SK-N-SH treated with all-trans-retinoic acid at 6 μM for 48 hours (cell line): ENCODE measurements around the gene TBXAS1.

Experiments
- ATAC-seq: fragments of 200-7000 bp; cut with Tn5 transposase; 3 replicates; pipeline ENCODE4 v1.9.1; 2020; ENCODE audit warnings: mild to moderate bottlenecking, moderate library complexity
- BACH2 ChIP-seq: fragments of 250-450 bp; sonication (Bioruptor Pico); IDR thresholded peaks from 2 replicates; pipeline ENCODE4 v1.9.0; 2021; ENCODE audit warnings: mild to moderate bottlenecking, borderline replicate concordance
- CSDC2 ChIP-seq: fragments of 250-450 bp; sonication (Bioruptor Pico); IDR thresholded peaks from 2 replicates; pipeline ENCODE4 v1.5.0; 2020; ENCODE audit warnings: mild to moderate bottlenecking, moderate library complexity
- ESRRG ChIP-seq: fragments of 250-450 bp; sonication (Bioruptor Pico); IDR thresholded peaks from 2 replicates; pipeline ENCODE4 v1.6.1; 2021; ENCODE audit warnings: mild to moderate bottlenecking
- GLIS3 ChIP-seq: fragments of 250-450 bp; sonication (Bioruptor Pico); IDR thresholded peaks from 2 replicates; pipeline ENCODE4 v1.5.0; 2020; ENCODE audit warnings: mild to moderate bottlenecking, moderate library complexity
- ISL1 ChIP-seq: fragments of 250-450 bp; sonication (Bioruptor Pico); IDR thresholded peaks from 2 replicates; pipeline ENCODE4 v2.1.2; 2022; ENCODE audit warnings: mild to moderate bottlenecking, moderate library complexity
- RARB ChIP-seq: fragments of 250-450 bp; sonication (Bioruptor Pico); IDR thresholded peaks from 2 replicates; pipeline ENCODE4 v1.8.0; 2021; ENCODE audit warnings: mild to moderate bottlenecking, moderate library complexity
- SNAI2 ChIP-seq: fragments of 250-450 bp; sonication (Bioruptor Pico); IDR thresholded peaks from 2 replicates; pipeline ENCODE4 v1.5.0; 2020; ENCODE audit warnings: mild to moderate bottlenecking, moderate library complexity
- TCF4 ChIP-seq: fragments of 250-450 bp; sonication (Bioruptor Pico); IDR thresholded peaks from 2 replicates; pipeline ENCODE4 v1.8.0; 2021; ENCODE audit warnings: mild to moderate bottlenecking, moderate library complexity, borderline replicate concordance
- TOX ChIP-seq: fragments of 250-450 bp; sonication (Bioruptor Pico); IDR thresholded peaks from 2 replicates; pipeline ENCODE4 v1.8.0; 2021; ENCODE audit warnings: mild to moderate bottlenecking, moderate library complexity, borderline replicate concordance
- ZC3H10 ChIP-seq: fragments of 250-450 bp; sonication (Bioruptor Pico); IDR thresholded peaks from 2 replicates; pipeline ENCODE4 v1.5.1; 2021; ENCODE audit warnings: mild to moderate bottlenecking, moderate library complexity
- ZFP3 ChIP-seq: fragments of 250-450 bp; sonication (Bioruptor Pico); IDR thresholded peaks from 2 replicates; pipeline ENCODE4 v1.5.0; 2020; ENCODE audit warnings: mild to moderate bottlenecking, moderate library complexity
- ZFP30 ChIP-seq: fragments of 450-650 bp; formaldehyde crosslinking; IDR thresholded peaks from 2 replicates; pipeline ENCODE4 v1.5.0; 2022; ENCODE audit warnings: mild to moderate bottlenecking, moderate library complexity
- ZNF565 ChIP-seq: fragments of 450-650 bp; formaldehyde crosslinking; conservative IDR thresholded peaks from 2 replicates; pipeline ENCODE4 v1.5.0; 2020; ENCODE audit warnings: low read depth, mild to moderate bottlenecking, moderate library complexity
- ZNF70 ChIP-seq: fragments of 450-650 bp; formaldehyde crosslinking; IDR thresholded peaks from 2 replicates; pipeline ENCODE4 v1.5.0; 2020; ENCODE audit warnings: mild to moderate bottlenecking, moderate library complexity
- TF ChIP-seq, protein P1 (sequence below): fragments of 250-450 bp; sonication (Bioruptor Pico); IDR thresholded peaks from 2 replicates; pipeline ENCODE4 v1.5.1; 2021; ENCODE audit warnings: mild to moderate bottlenecking, moderate library complexity
- TF ChIP-seq, protein P2 (sequence below): fragments of 250-450 bp; sonication (Bioruptor Pico); IDR thresholded peaks from 2 replicates; pipeline ENCODE4 v1.8.0; 2021; ENCODE audit warnings: low read depth, mild to moderate bottlenecking, moderate library complexity, borderline replicate concordance
- TF ChIP-seq, protein P3 (sequence below): fragments of 250-450 bp; sonication (Bioruptor Pico); IDR thresholded peaks from 2 replicates; pipeline ENCODE4 v1.5.0; 2020; ENCODE audit warnings: mild to moderate bottlenecking, moderate library complexity
- TF ChIP-seq, protein P4 (sequence below): fragments of 250-450 bp; sonication (Bioruptor Pico); IDR thresholded peaks from 2 replicates; pipeline ENCODE4 v1.5.1; 2020; ENCODE audit warnings: low read depth, mild to moderate bottlenecking, moderate library complexity
- TF ChIP-seq, protein P5 (sequence below): fragments of 250-450 bp; sonication (Bioruptor Pico); IDR thresholded peaks from 2 replicates; pipeline ENCODE4 v1.8.0; 2020; ENCODE audit warnings: mild to moderate bottlenecking, moderate library complexity, borderline replicate concordance

TBXAS1 gene

DNA sequence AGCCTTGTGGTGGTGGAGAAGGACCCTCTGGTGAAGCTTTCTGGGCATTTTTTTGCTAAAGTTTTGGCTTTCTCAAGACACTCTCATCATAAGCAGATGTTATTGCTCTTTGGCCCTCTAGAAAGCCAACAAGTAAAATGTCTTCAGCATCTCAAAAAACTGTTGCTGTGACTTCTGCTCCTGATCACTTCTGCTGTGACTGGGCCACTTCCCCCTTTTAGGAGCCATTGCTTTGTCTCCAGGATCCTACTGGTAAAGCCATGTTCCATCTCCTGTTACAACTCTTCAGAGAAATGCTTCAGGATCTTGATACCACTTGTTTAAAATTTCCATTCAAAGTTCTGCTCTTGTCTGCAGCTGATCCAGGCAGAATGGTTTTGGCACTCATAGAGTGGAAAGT lies 222.8 kb downstream of the TBXAS1 start:
- TF ChIP-seq TOX (CRISPR knock-in tag) (no peak), ISL1 (no peak), SNAI2 (CRISPR knock-in tag) (no peak), BACH2 (no peak), GLIS3 (CRISPR knock-in tag) (no peak), ZFP30 (no peak), ESRRG (CRISPR knock-in tag) (no peak), ZNF70 (CRISPR knock-in tag) (no peak)
- TF ChIP-seq, protein P1, sequence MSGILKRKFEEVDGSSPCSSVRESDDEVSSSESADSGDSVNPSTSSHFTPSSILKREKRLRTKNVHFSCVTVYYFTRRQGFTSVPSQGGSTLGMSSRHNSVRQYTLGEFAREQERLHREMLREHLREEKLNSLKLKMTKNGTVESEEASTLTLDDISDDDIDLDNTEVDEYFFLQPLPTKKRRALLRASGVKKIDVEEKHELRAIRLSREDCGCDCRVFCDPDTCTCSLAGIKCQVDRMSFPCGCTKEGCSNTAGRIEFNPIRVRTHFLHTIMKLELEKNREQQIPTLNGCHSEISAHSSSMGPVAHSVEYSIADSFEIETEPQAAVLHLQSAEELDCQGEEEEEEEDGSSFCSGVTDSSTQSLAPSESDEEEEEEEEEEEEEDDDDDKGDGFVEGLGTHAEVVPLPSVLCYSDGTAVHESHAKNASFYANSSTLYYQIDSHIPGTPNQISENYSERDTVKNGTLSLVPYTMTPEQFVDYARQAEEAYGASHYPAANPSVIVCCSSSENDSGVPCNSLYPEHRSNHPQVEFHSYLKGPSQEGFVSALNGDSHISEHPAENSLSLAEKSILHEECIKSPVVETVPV: no peak
- TF ChIP-seq, protein P2, sequence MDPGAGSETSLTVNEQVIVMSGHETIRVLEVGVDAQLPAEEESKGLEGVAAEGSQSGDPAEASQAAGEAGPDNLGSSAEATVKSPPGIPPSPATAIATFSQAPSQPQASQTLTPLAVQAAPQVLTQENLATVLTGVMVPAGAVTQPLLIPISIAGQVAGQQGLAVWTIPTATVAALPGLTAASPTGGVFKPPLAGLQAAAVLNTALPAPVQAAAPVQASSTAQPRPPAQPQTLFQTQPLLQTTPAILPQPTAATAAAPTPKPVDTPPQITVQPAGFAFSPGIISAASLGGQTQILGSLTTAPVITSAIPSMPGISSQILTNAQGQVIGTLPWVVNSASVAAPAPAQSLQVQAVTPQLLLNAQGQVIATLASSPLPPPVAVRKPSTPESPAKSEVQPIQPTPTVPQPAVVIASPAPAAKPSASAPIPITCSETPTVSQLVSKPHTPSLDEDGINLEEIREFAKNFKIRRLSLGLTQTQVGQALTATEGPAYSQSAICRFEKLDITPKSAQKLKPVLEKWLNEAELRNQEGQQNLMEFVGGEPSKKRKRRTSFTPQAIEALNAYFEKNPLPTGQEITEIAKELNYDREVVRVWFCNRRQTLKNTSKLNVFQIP (CRISPR knock-in tag): no peak
- TF ChIP-seq, protein P3, sequence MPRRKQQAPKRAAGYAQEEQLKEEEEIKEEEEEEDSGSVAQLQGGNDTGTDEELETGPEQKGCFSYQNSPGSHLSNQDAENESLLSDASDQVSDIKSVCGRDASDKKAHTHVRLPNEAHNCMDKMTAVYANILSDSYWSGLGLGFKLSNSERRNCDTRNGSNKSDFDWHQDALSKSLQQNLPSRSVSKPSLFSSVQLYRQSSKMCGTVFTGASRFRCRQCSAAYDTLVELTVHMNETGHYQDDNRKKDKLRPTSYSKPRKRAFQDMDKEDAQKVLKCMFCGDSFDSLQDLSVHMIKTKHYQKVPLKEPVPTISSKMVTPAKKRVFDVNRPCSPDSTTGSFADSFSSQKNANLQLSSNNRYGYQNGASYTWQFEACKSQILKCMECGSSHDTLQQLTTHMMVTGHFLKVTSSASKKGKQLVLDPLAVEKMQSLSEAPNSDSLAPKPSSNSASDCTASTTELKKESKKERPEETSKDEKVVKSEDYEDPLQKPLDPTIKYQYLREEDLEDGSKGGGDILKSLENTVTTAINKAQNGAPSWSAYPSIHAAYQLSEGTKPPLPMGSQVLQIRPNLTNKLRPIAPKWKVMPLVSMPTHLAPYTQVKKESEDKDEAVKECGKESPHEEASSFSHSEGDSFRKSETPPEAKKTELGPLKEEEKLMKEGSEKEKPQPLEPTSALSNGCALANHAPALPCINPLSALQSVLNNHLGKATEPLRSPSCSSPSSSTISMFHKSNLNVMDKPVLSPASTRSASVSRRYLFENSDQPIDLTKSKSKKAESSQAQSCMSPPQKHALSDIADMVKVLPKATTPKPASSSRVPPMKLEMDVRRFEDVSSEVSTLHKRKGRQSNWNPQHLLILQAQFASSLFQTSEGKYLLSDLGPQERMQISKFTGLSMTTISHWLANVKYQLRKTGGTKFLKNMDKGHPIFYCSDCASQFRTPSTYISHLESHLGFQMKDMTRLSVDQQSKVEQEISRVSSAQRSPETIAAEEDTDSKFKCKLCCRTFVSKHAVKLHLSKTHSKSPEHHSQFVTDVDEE (CRISPR knock-in tag): no peak

DNA sequence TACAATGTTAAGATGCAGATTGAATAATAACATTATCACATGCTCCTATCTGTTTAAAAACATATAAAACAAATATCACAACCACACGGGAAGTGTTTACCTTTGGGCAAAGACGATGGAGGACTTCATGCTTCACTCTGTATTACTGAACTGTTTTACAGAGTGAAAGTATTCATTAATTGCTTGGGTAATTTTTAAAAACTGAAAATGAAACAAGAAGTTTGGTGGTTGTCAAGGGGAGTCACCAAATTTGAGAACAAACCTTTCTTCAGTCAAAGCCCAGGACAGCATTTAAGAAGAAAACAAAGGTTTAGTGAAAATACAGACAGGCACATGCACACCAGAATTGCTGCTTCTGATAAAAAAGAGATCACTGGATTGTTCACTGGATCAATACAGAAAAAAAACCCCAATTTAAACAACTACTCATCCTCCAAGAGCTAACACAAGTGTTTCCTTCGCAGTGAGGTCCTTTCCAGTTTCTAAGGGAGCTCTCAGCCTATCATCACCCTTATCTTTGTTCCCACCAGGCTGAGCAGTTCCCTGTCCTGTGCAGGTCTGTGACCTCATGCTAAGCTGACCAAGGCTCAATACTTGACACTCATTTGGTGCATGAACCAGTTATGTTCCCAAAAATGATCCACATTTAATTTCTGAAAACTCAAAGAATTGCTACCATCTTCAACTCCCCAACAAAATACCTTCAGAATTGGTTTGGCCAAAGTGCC lies 224.9 kb downstream of the TBXAS1 start:
- no peak for ATAC-seq
- no peak for TF ChIP-seq CSDC2
- no peak for TF ChIP-seq TOX (CRISPR knock-in tag)
- TF ChIP-seq, protein P4, sequence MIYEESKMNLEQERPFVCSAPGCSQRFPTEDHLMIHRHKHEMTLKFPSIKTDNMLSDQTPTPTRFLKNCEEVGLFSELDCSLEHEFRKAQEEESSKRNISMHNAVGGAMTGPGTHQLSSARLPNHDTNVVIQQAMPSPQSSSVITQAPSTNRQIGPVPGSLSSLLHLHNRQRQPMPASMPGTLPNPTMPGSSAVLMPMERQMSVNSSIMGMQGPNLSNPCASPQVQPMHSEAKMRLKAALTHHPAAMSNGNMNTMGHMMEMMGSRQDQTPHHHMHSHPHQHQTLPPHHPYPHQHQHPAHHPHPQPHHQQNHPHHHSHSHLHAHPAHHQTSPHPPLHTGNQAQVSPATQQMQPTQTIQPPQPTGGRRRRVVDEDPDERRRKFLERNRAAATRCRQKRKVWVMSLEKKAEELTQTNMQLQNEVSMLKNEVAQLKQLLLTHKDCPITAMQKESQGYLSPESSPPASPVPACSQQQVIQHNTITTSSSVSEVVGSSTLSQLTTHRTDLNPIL (CRISPR knock-in tag): no peak
- no peak for TF ChIP-seq ISL1
- no peak for TF ChIP-seq TCF4 (CRISPR knock-in tag)
- no peak for TF ChIP-seq ZNF70 (CRISPR knock-in tag)
- TF ChIP-seq, protein P3 (CRISPR knock-in tag): no peak
- TF ChIP-seq, protein P1: no peak
- TF ChIP-seq ZFP3 (CRISPR knock-in tag): no peak
- TF ChIP-seq RARB (CRISPR knock-in tag): no peak
- TF ChIP-seq ZFP30: no peak
- no peak for TF ChIP-seq SNAI2 (CRISPR knock-in tag)
- TF ChIP-seq, protein P2 (CRISPR knock-in tag): no peak
- no peak for TF ChIP-seq ESRRG (CRISPR knock-in tag)
- no peak for TF ChIP-seq ZNF565 (CRISPR knock-in tag)
- TF ChIP-seq, protein P5, sequence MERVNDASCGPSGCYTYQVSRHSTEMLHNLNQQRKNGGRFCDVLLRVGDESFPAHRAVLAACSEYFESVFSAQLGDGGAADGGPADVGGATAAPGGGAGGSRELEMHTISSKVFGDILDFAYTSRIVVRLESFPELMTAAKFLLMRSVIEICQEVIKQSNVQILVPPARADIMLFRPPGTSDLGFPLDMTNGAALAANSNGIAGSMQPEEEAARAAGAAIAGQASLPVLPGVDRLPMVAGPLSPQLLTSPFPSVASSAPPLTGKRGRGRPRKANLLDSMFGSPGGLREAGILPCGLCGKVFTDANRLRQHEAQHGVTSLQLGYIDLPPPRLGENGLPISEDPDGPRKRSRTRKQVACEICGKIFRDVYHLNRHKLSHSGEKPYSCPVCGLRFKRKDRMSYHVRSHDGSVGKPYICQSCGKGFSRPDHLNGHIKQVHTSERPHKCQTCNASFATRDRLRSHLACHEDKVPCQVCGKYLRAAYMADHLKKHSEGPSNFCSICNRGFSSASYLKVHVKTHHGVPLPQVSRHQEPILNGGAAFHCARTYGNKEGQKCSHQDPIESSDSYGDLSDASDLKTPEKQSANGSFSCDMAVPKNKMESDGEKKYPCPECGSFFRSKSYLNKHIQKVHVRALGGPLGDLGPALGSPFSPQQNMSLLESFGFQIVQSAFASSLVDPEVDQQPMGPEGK (CRISPR knock-in tag): no peak
- no peak for TF ChIP-seq BACH2
- TF ChIP-seq ZC3H10 (CRISPR knock-in tag): no peak
- TF ChIP-seq, all 23 proteins: peak for 0

More for the DNA sequence above, 222.8 kb downstream of the TBXAS1 start:
- ATAC-seq: no peak
